NCI-H2227 treated with DMSO at 0.1 percent for 48 hours (cell line): ENCODE measurements around the gene NEK7.

ENCODE experiments used
- DNase-seq: peaks from one replicate; lab custom pipeline; 2025; lab: John Stamatoyannopoulos, UW

The NEK7 gene

GRCh38 chr1:198350456-198350855, 193.7 kb downstream of the NEK7 start:
- no peak for DNase-seq

DNA sequence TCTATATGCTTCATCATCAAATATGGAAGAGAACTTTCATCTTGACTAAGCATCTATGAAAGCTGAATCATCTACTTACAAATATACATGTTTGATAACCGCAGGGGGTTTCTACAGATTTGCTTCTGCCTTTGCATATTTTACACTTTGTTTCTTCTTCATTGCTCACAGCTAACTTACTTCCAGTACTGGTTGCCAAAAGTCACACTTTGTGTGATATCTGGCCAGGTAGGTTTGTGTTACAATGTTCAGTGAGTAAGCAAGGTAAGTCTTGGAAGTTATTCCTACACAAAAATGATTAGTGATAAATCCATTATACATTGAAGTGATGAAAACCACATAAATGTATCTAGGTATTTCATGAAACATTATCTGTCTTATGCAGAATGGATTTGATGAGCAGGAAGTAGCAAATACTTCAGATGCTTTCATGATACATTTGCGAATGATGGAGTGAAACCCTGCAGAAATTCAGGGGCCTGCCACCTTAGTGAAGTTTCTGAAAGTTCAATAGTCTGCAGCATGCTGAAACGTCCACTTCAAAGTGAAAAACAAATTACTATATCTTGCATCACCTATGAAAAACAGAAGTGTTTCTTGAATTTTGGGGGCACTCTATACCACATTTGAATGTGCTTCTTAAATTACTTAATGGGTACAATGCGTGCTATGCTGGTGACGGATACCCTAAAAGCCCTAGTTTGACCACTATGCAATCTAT, 196.3 kb downstream of the NEK7 start:
- no peak for DNase-seq

- no peak for DNase-seq
These were observed 201.1 kb downstream of the NEK7 start for GRCh38 chr1:198357937-198358336.

DNA sequence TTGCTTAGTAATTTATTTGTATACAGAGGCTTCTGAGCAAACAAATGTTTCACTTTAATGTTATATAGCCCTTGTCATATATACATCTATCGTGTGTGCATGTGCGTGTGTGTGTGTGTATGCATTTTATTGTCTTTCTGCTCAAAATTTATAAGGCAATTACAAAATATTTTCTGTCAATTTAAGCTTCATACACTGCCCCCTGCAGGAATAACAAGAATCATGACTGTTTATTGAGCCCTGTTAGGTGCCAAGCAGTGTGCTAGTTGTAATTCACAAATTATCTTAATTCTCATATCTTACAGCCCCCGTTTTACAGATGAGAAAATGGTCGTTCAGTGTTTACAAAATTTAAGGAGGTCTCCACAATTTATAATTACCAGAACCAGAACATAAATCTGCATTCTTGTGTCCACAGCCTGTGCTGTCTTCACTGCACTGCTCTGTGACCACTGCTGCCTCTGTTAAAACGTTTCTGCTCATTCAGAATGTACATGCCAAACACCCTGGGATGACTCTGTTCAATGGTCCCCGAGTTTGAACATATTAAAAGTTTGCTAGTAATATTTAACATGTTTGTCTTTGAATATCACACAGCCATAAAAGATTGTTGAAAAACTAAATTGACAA, 202.3 kb downstream of the NEK7 start:
- no peak for DNase-seq

- DNase-seq = no peak
These were observed 203.5 kb downstream of the NEK7 start for GRCh38 chr1:198360208-198360729.

GRCh38 chr1:198361237-198361767, 204.5 kb downstream of the NEK7 start:
- DNase-seq = no peak

- DNase-seq = no peak
These were observed 206.9 kb downstream of the NEK7 start for GRCh38 chr1:198363625-198364151.

DNA sequence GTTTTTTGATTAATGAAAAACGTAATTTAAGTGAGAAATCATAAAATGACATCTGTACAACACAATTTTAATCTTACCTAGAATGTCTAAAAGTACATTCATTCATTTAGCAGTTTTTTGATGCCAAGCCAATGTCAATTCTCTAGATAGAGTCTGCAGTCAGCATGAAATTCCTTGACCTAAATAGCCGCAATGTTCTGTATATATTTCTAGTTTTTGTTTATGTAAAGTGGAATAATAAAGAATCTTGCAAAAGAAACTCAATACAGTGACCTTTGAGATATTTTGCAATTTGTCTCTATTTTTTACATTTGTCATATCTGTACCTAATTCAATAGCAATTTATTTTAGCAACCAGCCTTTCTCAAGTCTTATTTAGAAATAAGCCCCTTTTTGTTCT, 207.7 kb downstream of the NEK7 start:
- no peak for DNase-seq

- no peak for DNase-seq
These were observed 210.5 kb downstream of the NEK7 start for GRCh38 chr1:198367296-198367695.

GRCh38 chr1:198370996-198371395, 214.2 kb downstream of the NEK7 start:
- no peak for DNase-seq
